ENCODE measurements around the gene ATXN1. TPM values are rescaled to one million over a fixed set of nuclear protein-coding genes. Genes with fewer than 3 reads are reported as not detected.

The ATXN1 gene
- total and polyA plus RNA-seq, 2 of the 13 experiments (the other 11 are each of a cell fraction or from before 2014, with no cell fraction given), result 20.7 to 39.5 TPM

- TF ChIP-seq ARID5B (CRISPR knock-in tag; IDR thresholded peaks at IDR 0.05), result peak; percentile 96
- peak; percentile 47; the same call in 1 of the 2 replicates for TF ChIP-seq HMGXB3 (CRISPR knock-in tag; IDR thresholded peaks at IDR 0.05; ENCODE audit: borderline replicate concordance)
- no peak for TF ChIP-seq ZBTB7A (CRISPR knock-in tag; IDR thresholded peaks at IDR 0.05)
- TF ChIP-seq ZNF232 (CRISPR knock-in tag; IDR thresholded peaks at IDR 0.05; ENCODE audit: borderline replicate concordance), result no peak
- no peak for TF ChIP-seq ZNF512 (CRISPR knock-in tag; IDR thresholded peaks at IDR 0.05)
- 0 out of 2 replicates have a peak, but pooled peaks have one; percentile 40 for TF ChIP-seq MAX (IDR thresholded peaks at IDR 0.05)
- peak; percentile 48; the same call in 1 of the 2 replicates for TF ChIP-seq RERE (CRISPR knock-in tag; IDR thresholded peaks at IDR 0.05; ENCODE audit: low read depth)
- TF ChIP-seq CCDC6 (CRISPR knock-in tag; IDR thresholded peaks at IDR 0.05), result 0 out of 2 replicates have a peak, but pooled peaks have one; percentile 12
- no peak for TF ChIP-seq ZNF3 (CRISPR knock-in tag; IDR thresholded peaks at IDR 0.05)
- 0 out of 2 replicates have a peak, but pooled peaks have one; percentile 24 for TF ChIP-seq ZNF256 (CRISPR knock-in tag; conservative IDR thresholded peaks at IDR 0.05)
- TF ChIP-seq CENPX (CRISPR knock-in tag; IDR thresholded peaks at IDR 0.05), result no peak
- TF ChIP-seq ZNF670 (CRISPR knock-in tag; IDR thresholded peaks at IDR 0.05; ENCODE audit: borderline replicate concordance), result peak; percentile 56; the same call in 1 of the 2 replicates
- peak; percentile 71 for TF ChIP-seq FOXA3 (CRISPR knock-in tag; IDR thresholded peaks at IDR 0.05)
- TF ChIP-seq ZNF7 (CRISPR knock-in tag; IDR thresholded peaks at IDR 0.05), result no peak
Measured at GRCh38 chr6:16729183-16729691, 32.0 kb downstream of the ATXN1 start (continued).
